Activated naive CD8-positive, alpha-beta T cell treated with anti-CD3 and anti-CD28 coated beads, Interleukin-2, amount 50 U/mL, for 16 hours (primary cell): ENCODE measurements around the gene KRABD2.
"Not testable (repeated sequence)": the region's sequence is repeated elsewhere in the genome, so short reads cannot be mapped to it uniquely, and the experiment has no call there.

Experiments
- DNase-seq: peaks from one replicate; pipeline ENCODE4 v3.0.0-alpha.2; 2020; ENCODE audit warnings: low read depth, low spot score

KRABD2 gene

GRCh38 chr17:8360751-8361150, 15.8 kb downstream of the KRABD2 start:
- no peak for DNase-seq

- no peak for DNase-seq
Measured at GRCh38 chr17:8360260-8360659, 16.2 kb downstream of the KRABD2 start.

GRCh38 chr17:8359769-8360168, 16.7 kb downstream of the KRABD2 start:
- no peak for DNase-seq

GRCh38 chr17:8357910-8358309, 18.6 kb downstream of the KRABD2 start:
- DNase-seq: no peak

GRCh38 chr17:8354236-8354635, 22.3 kb downstream of the KRABD2 start:
- no peak for DNase-seq

GRCh38 chr17:8353736-8354135, 22.8 kb downstream of the KRABD2 start:
- DNase-seq: no peak

- DNase-seq: no peak
Measured at GRCh38 chr17:8350339-8350738, 26.2 kb downstream of the KRABD2 start.

- not testable (repeated sequence) for DNase-seq
Measured at GRCh38 chr17:8347001-8347400, 29.5 kb downstream of the KRABD2 start.

GRCh38 chr17:8345951-8346665, 30.4 kb downstream of the KRABD2 start:
- DNase-seq: no peak

- DNase-seq: no peak
Measured at GRCh38 chr17:8345052-8345690, 31.3 kb downstream of the KRABD2 start.

GRCh38 chr17:8341456-8341855, 35.0 kb downstream of the KRABD2 start:
- no peak for DNase-seq

GRCh38 chr17:8339540-8339939, 37.0 kb downstream of the KRABD2 start, which contains the start of gene ODF4:
Gene ODF4, plus strand, starts transcription at chr17:8339840. Its CDS starts 212 bp downstream, at chr17:8340052.
- no peak for DNase-seq

- no peak for DNase-seq
Measured at GRCh38 chr17:8338753-8339140, 37.8 kb downstream of the KRABD2 start.

GRCh38 chr17:8337802-8338752, 38.4 kb downstream of the KRABD2 start:
- no peak for DNase-seq

- no peak for DNase-seq
Measured at GRCh38 chr17:8333281-8333680, 43.2 kb downstream of the KRABD2 start.

GRCh38 chr17:8332688-8333087, 43.8 kb downstream of the KRABD2 start:
- no peak for DNase-seq

GRCh38 chr17:8332128-8332527, 44.4 kb downstream of the KRABD2 start:
- DNase-seq: no peak

GRCh38 chr17:8327303-8327649, 49.2 kb downstream of the KRABD2 start:
- no peak for DNase-seq
